DOHH2 (cell line): ENCODE data around the gene ZFYVE26.

ENCODE experiments used
- H3F3A ChIP-seq: fragments of 200-600 bp; sonication (generic), shearing (Covaris generic); 2 replicates; pipeline ENCODE4 v1.6.0; 2016; ENCODE audit warnings: antibody characterized with exemption, mild to moderate bottlenecking; ENCODE audit not compliant: control insufficient read depth, insufficient read depth
- H3K27ac ChIP-seq: fragments of 200-600 bp; sonication (generic); 2 replicates; pipeline ENCODE4 v1.5.1; 2014; ENCODE audit warnings: low read depth, mild to moderate bottlenecking, low read length, moderate library complexity
- H3K27me3 ChIP-seq: fragments of 200-600 bp; sonication (generic); 2 replicates; pipeline ENCODE4 v1.6.1; 2014; ENCODE audit warnings: mild to moderate bottlenecking, low read length, mixed read lengths; ENCODE audit not compliant: control insufficient read depth
- H3K36me3 ChIP-seq: fragments of 200-600 bp; sonication (generic); 2 replicates; pipeline ENCODE4 v1.6.1; 2014; ENCODE audit warnings: mild to moderate bottlenecking, low read length, moderate library complexity, mixed read lengths; ENCODE audit not compliant: control insufficient read depth
- H3K4me1 ChIP-seq: fragments of 200-600 bp; sonication (generic); 2 replicates; pipeline ENCODE4 v1.6.1; 2014; ENCODE audit warnings: mild to moderate bottlenecking, low read length, mixed read lengths; ENCODE audit not compliant: control insufficient read depth
- H3K4me2 ChIP-seq: fragments of 200-600 bp; sonication (generic); 2 replicates; pipeline ENCODE4 v1.6.0; 2014; ENCODE audit warnings: mild to moderate bottlenecking, low read length, moderate library complexity
- H3K4me3 ChIP-seq: fragments of 200-600 bp; sonication (generic); 2 replicates; pipeline ENCODE4 v1.5.1; 2014; ENCODE audit warnings: mild to moderate bottlenecking, low read length, mixed read lengths
- H3K79me2 ChIP-seq: fragments of 200-600 bp; sonication (generic); 2 replicates; pipeline ENCODE4 v1.6.1; 2014; ENCODE audit warnings: mild to moderate bottlenecking, low read length, mixed read lengths; ENCODE audit not compliant: control insufficient read depth
- H3K9me2 ChIP-seq: fragments of 200-600 bp; sonication (generic); replicated peaks from 2 replicates; pipeline ENCODE4 v1.6.1; 2014; ENCODE audit warnings: mild to moderate bottlenecking, low read length, mixed read lengths; ENCODE audit not compliant: control insufficient read depth
- H3K9me3 ChIP-seq: fragments of 200-600 bp; sonication (generic); 2 replicates; pipeline ENCODE4 v1.6.1; 2014; ENCODE audit warnings: antibody characterized with exemption, low read length, mixed read lengths; ENCODE audit not compliant: control insufficient read depth, insufficient read depth
- H4K20me1 ChIP-seq: fragments of 200-600 bp; sonication (generic); 2 replicates; pipeline ENCODE4 v1.6.0; 2014; ENCODE audit warnings: low read depth, mild to moderate bottlenecking, antibody characterized with exemption, low read length, moderate library complexity; ENCODE audit not compliant: control insufficient read depth, insufficient read depth
- EZH2phosphoT487 ChIP-seq: fragments of 200-600 bp; sonication (generic); IDR thresholded peaks from 2 replicates; pipeline ENCODE4 v1.6.1; 2017; ENCODE audit warnings: borderline replicate concordance, mild to moderate bottlenecking, antibody characterized with exemption, low read length, moderate library complexity, mixed read lengths
- TF ChIP-seq, protein P1 (sequence below): fragments of 200-600 bp; sonication (generic); IDR thresholded peaks from one replicate; pipeline ENCODE4 v1.5.1; 2014; ENCODE audit warnings: antibody characterized with exemption, mild to moderate bottlenecking, low read depth, low read length; ENCODE audit not compliant: poor library complexity, severe bottlenecking

The ZFYVE26 gene

GRCh38 chr14:67697006-67697405 is 119.4 kb downstream of the ZFYVE26 start:
- Histone ChIP-seq H3F3A (no peaks in the 10 kb centered on the region), H3K4me3 (no peak overlapping the region), H3K36me3 (peaks cover 24% of the 10 kb centered on the region), H3K4me2 (no peak overlapping the region), H3K27ac (no peak overlapping the region), H3K27me3 (no peaks in the 10 kb centered on the region), H3K9me3 (no peaks in the 10 kb centered on the region), H4K20me1 (peaks cover 6% of the 10 kb centered on the region; the same call in 1 of the 2 replicates), H3K4me1 (peaks cover 6% of the 10 kb centered on the region), H3K79me2 (peaks cover 34% of the 10 kb centered on the region), H3K9me2 (no peaks in the 10 kb centered on the region)
- no peak for TF ChIP-seq EZH2phosphoT487
- TF ChIP-seq, protein P1, sequence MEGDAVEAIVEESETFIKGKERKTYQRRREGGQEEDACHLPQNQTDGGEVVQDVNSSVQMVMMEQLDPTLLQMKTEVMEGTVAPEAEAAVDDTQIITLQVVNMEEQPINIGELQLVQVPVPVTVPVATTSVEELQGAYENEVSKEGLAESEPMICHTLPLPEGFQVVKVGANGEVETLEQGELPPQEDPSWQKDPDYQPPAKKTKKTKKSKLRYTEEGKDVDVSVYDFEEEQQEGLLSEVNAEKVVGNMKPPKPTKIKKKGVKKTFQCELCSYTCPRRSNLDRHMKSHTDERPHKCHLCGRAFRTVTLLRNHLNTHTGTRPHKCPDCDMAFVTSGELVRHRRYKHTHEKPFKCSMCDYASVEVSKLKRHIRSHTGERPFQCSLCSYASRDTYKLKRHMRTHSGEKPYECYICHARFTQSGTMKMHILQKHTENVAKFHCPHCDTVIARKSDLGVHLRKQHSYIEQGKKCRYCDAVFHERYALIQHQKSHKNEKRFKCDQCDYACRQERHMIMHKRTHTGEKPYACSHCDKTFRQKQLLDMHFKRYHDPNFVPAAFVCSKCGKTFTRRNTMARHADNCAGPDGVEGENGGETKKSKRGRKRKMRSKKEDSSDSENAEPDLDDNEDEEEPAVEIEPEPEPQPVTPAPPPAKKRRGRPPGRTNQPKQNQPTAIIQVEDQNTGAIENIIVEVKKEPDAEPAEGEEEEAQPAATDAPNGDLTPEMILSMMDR, result no peak
